GM12891 (cell line): ENCODE data around the gene DMD.

ENCODE experiments used
- POLR2A ChIP-seq: IDR thresholded peaks from 2 replicates; pipeline ENCODE4 v1.6.1; 2011; ENCODE audit warnings: low read depth, low read length, control low read depth
- POLR2AphosphoS5 ChIP-seq: IDR thresholded peaks from 2 replicates; pipeline ENCODE4 v1.6.1; 2011; ENCODE audit warnings: low read depth, low read length, control low read depth
- TAF1 ChIP-seq: IDR thresholded peaks from 2 replicates; pipeline ENCODE4 v1.6.1; 2011; ENCODE audit warnings: low read depth, low read length, control low read depth

DNA sequence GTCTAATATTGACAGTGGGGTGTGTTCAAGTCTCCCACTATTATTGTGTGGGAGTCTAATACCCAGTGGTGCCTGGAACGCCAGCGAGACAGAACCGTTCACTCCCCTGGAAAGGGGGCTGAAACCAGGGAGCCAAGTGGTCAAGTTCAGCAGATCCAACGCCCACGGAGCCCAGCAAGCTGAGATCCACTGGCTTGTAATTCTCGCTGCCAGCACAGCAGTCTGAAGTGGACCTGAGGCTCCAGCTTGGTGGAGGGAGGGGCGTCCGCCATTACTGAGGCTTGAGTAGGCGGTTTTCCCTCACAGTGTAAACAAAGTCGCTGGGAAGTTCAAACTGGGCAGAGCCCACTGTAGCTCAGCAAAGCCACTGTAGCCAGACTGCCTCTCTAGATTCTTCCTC is 407.3 kb downstream of the DMD start:
- TF ChIP-seq POLR2A (no peak), TAF1 (no peak), POLR2AphosphoS5 (no peak)
